GM19238 (cell line): ENCODE results near the gene IDUA.
"Not testable (repeated sequence)": the region's sequence is repeated elsewhere in the genome, so short reads cannot be mapped to it uniquely, and the experiment has no call there.

ENCODE experiments used
- DNase-seq: peaks from one replicate; pipeline ENCODE4 v3.0.0; 2011; ENCODE audit warnings: low spot score; ENCODE audit not compliant: insufficient read length

IDUA gene

GRCh38 chr4:987624-988513 is 1.0 kb downstream of the IDUA start:
- no peak for DNase-seq

- no peak for DNase-seq
These were observed 2.2 kb downstream of the IDUA start for GRCh38 chr4:988726-989721.

- DNase-seq: no peak
These were observed 3.1 kb downstream of the IDUA start for GRCh38 chr4:989722-990471.

- no peak for DNase-seq
These were observed 4.0 kb downstream of the IDUA start for GRCh38 chr4:990746-991367.

DNA sequence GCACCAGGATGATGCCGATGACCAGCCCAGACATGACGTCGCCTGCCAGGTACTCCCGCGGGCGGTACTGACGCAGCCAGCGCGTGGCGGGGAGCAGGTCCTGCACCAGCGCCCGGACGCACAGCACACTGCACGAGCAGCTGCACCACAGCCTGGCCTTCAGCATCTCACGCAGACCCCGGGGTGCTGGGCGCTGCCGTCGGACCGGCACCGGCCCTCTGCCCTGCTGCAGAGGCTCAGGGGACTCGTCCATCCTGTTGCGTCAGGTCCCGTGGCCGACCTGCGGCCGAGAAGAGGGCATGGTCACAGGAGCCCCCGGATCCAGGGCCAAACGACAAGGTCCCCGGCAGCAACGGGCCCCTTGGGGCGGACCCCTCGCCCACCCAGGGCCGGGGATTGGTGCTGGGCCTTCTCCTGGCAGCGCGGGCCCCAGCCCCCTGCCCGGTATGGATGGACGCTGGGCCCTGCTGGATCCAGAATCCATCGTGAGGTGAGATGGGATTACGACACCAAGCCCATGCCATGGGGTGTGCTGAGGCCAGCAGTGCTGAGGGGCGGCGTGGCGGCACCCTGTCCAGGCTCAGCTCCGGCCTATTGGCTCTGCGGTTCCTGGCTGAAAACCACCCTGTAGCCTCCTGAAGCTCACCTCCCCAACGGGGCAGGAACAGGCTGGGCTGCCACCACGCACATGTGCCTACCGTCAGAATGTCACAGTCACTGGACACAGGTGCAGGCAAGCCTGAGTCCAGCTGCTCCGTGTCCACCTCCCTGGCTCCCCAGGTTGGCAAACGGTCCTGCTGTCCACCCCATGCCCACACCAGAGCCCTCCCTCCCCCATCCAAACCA is 4.8 kb downstream of the IDUA start:
- DNase-seq: no peak

GRCh38 chr4:992297-993110 is 5.7 kb downstream of the IDUA start:
- DNase-seq: no peak

DNA sequence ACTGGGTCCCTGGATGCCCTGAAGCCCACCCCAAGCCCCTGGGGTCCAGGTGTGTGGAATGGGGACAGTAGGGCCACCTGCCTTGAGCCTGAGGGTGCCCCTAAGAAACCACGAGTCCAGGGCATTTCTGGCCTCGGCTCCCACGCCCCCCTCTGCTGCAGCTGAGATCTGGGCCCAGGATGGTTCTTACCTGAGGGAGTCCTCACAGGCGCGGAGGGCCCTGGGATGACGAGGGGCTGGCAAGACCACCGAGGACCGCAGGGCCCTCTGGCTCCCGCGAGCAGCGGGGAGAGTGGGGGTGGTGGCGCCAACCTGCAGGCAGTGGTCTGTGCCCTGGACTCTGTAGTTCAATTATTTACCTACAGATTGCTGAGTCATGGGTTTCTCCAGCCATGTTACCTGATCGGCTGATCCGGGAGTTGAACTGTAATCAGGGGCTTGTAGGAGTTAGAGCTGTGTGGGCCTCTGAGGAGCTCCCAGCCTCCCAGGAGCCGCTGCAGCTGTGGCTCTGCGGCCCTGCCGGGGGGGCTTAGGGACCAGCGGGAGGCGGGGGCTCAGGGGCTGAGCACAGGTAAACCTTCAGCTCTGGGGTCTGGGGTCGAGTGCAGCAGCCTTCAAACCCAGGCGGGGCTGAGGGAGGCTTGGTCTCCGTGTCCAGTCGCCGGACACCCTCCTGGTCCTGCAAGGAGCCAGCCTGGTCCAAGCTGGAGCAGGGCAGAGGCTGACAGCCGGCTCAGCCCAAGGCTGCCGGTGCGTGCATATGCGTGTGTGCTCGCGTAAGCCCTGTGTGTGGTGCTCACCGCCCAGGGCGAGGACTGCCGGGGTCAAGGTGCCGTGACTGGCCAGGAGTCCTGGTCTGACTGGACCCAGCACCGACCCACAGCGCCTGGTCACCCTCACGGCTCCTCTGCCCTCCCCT is 6.5 kb downstream of the IDUA start, which contains the start of gene SLC26A1:
Gene SLC26A1 (minus strand): TSS at position 294 of the 919 bp plus-strand sequence. CDS start 1,701 bp downstream, outside the sequence.
- no peak for DNase-seq

DNA sequence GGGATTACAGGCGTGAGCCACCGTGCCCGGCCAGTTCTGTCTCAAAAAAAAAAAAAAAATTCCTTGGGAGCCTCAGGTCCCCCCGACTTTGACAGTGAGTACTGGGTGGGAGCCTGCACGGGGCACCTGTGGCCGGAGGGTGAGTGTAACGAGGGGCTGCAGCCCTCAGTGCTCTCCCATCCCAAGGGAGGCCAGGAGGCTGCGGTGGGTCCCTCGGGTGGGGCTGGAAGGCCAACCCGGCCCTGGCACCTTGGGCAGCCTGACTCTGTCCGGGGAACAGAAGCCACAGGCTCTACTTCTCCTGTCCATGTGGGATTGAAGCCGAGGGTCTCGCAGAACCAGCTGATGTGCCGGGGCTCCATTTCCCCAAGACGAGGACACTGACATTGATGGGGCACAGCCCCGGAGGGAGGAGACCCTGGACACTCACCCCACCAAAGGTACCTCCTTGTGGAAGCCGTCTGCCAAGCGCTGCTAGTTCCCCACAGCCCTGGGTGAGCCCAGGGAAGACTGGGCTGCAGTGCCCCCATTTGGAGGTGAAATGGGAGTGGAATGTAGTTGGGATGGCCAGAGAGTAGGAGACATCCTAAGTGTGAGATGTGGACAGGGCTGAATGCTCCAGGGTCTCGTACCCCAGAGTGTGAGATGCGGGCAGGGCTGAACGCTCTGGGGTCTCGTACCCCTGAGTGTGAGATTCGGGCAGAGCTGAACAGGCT is 8.6 kb downstream of the IDUA start:
- DNase-seq: no peak

DNA sequence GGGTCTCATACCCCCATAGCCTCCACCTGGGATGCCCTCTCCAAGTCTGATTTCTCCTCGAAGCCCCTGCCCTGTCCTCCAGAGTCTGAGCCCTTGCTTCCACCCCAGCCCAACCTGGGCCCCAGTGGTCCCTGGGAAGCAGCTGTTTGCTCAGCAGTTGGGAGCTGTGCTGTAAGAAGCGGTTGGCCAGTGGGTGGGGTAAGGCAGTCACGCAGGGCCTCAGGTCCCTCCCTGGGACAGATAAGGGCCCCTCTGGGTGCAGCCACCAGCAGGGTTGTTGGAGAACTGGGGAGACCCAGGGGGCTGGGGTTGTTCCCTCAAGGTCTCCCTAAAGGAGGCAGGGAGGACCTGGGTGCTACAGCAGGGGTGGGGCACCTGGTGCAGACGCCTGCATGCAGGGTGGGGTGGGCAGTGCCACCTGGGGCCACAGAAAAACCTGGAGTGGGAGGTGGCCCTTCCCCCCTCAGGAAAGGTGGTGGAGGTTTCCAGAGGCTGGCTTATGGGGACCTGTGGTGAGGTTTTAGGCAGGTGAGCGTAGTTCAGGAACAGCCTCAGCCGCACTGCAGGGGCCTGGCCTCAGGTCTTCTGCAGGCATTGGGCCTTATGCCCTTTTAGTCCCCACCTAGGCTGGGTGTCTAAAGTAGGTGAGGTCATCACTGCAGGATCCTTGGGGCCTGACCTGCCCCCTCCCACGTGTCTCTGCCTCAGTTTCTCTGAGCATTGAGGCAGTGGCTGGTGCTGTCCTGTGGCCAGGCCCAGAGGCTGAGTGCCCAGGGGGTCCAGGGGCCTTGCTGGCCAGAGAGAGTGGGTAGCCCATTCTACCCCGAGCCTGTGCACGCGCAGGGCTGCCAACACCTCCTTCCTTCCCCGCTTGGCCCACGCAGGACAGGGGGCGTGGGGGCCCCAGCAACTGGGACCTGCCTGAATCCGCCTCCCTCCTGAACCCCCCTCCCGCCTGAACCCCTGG is 9.5 kb downstream of the IDUA start:
- no peak for DNase-seq

GRCh38 chr4:996997-997374 is 10.1 kb downstream of the IDUA start:
- DNase-seq: no peak

- no peak for DNase-seq
These were observed 10.7 kb downstream of the IDUA start for GRCh38 chr4:997375-998071.

DNA sequence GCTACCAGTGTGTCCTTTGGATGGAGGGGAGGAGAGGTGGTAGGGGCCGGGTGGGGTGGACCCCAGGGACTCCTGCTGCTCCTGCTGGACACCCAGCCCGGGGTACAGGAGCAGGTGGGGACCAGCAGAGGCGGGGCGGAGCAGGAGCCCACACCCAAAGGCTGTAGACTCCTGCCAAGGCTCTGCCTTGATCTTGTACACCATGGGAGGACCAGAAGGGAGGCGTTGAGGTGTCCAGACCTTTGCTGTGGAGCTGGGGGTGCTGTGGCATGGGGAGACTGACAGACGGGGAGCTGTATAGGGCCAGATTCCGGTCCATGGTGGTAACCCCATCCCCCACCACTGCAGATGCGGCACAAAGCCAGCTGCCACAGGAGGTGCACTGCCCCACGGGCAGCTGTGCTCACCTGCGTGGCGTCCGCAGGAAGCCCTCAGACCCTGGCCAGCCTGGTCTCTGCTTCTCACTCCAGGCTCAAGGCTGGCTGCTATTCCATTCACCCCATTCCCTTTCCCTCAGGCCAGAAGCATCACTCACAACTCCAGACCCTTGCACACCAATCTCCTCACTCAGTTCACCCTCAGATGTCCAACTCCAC is 11.3 kb downstream of the IDUA start:
- no peak for DNase-seq

DNA sequence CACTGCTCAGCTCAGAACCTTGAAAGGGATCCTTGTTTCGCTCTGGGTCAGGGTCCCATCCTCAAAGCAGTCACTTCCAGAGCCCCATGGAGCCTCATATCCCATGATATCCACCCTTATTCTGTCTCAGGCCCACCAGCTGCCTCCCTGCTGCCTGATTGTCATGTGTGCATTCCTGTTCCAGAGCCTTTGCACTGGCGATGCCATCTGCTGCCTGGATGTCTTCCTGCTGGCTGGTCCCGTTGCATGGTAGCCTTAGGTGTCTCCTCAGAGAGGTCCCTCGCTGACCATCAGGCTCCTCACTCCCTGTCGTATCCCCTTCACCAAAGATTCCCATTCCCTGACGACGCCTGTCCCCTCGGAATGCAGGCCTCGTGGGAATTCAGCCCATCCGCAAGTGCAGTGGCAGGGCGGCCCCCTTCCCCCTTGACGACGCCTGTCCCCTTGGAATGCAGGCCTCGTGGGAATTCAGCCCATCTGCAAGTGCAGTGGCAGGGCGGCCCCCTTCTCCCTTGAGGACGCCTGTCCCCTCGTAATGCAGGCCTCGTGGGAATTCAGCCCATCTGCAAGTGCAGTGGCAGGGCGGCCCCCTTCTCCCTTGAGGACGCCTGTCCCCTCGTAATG is 12.5 kb downstream of the IDUA start:
- DNase-seq: not testable (repeated sequence)

DNA sequence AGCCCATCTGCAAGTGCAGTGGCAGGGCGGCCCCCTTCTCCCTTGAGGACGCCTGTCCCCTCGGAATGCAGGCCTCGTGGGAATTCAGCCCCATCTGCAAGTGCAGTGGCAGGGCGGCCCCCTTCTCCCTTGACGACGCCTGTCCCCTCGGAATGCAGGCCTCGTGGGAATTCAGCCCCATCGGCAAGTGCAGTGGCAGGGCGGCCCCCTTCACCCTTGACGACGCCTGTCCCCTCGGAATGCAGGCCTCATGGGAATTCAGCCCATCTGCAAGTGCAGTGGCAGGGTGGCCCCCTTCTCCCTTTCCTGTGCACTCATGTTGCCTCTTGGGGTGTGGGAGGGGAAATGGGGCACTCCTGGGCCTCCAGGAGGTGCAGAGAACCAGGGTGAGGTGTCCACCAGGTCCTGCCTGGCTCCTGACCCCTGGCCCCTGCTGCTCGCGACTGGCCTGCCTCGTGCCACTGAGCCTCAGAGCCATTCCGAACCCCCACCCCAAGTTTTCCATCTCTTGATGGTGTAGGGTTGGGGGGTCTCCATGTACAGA is 13.1 kb downstream of the IDUA start:
- no peak for DNase-seq
